Mucosa of stomach (tissue), 1 donor: ENCODE data around the gene RHOT2.

Experiments
- H3K27me3 ChIP-seq: one replicate; pipeline ENCODE4 v1.7.0; 2013; ENCODE audit warnings: mild to moderate bottlenecking, low read length; ENCODE audit not compliant: control insufficient read depth, insufficient read depth
- H3K36me3 ChIP-seq: one replicate; pipeline ENCODE4 v1.7.0; 2013; ENCODE audit warnings: low read length; ENCODE audit not compliant: control insufficient read depth, insufficient read depth
- H3K4me1 ChIP-seq: one replicate; pipeline ENCODE4 v1.7.0; 2013; ENCODE audit warnings: mild to moderate bottlenecking, low read length; ENCODE audit not compliant: control insufficient read depth, insufficient read depth
- H3K4me3 ChIP-seq: one replicate; pipeline ENCODE4 v1.7.0; 2013; ENCODE audit warnings: low read length
- H3K9ac ChIP-seq: one replicate; pipeline ENCODE4 v1.7.0; 2013; ENCODE audit warnings: mild to moderate bottlenecking, low read length, moderate library complexity
- H3K9me3 ChIP-seq: one replicate; pipeline ENCODE4 v1.7.0; 2013; ENCODE audit warnings: mild to moderate bottlenecking, low read length, moderate library complexity; ENCODE audit not compliant: control insufficient read depth
- donor health status: Pancreatic carcinoma.

Gene RHOT2

GRCh38 chr16:714558-715476, 46.9 kb downstream of the RHOT2 start, which contains the start of gene METRN:
Gene METRN, plus strand, starts transcription at chr16:715118. Its CDS starts 172 bp downstream, at chr16:715290.
- Histone ChIP-seq H3K9ac (peak within 1 kb of the TSS; percentile 3), H3K4me1 (peaks cover 31% of the 10 kb centered on the region)

GRCh38 chr16:715477-716199, 47.7 kb downstream of the RHOT2 start:
- peaks cover 37% of the 10 kb centered on the region for H3K4me1 ChIP-seq
- peak overlapping the region; percentile 3 for H3K9ac ChIP-seq
- no peaks in the 10 kb centered on the region for H3K36me3 ChIP-seq
- no peaks in the 10 kb centered on the region for H3K9me3 ChIP-seq
- no peak overlapping the region for H3K4me3 ChIP-seq
- peaks cover 34% of the 10 kb centered on the region for H3K27me3 ChIP-seq

More at GRCh38 chr16:714558-715476, 46.9 kb downstream of the RHOT2 start, which contains the start of gene METRN:
- Histone ChIP-seq H3K4me3 (no peak within 1 kb of the TSS), H3K36me3 (no peaks in the 10 kb centered on the region), H3K27me3 (peaks cover 42% of the 10 kb centered on the region), H3K9me3 (no peaks in the 10 kb centered on the region)

DNA sequence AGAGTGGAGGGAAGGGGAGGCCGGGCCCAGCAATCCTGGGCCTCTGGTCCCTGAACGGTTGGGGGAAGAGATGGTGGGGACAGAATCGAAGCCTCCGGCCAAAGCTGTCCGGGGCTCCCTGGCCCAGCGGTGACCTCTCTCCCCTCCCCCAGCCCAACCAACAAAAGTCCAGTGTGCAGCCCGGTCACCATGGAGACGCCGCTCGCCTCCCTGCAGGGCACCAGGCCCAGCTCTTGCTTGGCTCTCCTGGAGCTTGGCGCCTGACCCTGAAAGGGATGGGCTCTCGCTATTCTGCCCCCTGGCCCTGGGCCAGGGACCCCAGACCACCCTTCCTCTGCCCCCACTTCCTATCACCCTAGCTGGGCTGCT, 48.3 kb downstream of the RHOT2 start:
- no peaks in the 10 kb centered on the region for H3K9me3 ChIP-seq
- peaks cover 29% of the 10 kb centered on the region for H3K27me3 ChIP-seq
- peaks cover 37% of the 10 kb centered on the region for H3K4me1 ChIP-seq
- H3K4me3 ChIP-seq, result no peak overlapping the region
- peak overlapping the region; percentile 3 for H3K9ac ChIP-seq
- H3K36me3 ChIP-seq, result no peaks in the 10 kb centered on the region

DNA sequence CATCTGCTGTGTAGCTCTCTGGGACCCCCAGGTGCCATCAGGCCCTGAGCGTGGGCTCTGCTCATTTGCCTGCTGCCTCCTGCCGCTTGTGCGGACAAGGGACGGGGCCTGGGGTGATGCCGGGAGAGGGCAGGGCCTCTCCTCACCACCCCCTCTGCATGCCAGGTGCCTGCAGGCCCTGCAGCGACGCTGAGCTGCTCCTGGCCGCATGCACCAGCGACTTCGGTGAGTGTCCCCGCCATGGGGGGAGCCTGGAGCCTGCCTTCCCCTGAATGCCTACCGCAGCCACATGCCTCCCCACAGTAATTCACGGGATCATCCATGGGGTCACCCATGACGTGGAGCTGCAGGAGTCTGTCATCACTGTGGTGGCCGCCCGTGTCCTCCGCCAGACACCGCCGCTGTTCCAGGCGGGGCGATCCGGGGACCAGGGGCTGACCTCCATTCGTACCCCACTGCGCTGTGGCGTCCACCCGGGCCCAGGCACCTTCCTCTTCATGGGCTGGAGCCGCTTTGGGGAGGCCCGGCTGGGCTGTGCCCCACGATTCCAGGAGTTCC, 48.9 kb downstream of the RHOT2 start:
- Histone ChIP-seq H3K36me3 (no peaks in the 10 kb centered on the region), H3K4me3 (no peak overlapping the region), H3K27me3 (peaks cover 24% of the 10 kb centered on the region), H3K9ac (no peak overlapping the region), H3K4me1 (peaks cover 42% of the 10 kb centered on the region), H3K9me3 (no peaks in the 10 kb centered on the region)

DNA sequence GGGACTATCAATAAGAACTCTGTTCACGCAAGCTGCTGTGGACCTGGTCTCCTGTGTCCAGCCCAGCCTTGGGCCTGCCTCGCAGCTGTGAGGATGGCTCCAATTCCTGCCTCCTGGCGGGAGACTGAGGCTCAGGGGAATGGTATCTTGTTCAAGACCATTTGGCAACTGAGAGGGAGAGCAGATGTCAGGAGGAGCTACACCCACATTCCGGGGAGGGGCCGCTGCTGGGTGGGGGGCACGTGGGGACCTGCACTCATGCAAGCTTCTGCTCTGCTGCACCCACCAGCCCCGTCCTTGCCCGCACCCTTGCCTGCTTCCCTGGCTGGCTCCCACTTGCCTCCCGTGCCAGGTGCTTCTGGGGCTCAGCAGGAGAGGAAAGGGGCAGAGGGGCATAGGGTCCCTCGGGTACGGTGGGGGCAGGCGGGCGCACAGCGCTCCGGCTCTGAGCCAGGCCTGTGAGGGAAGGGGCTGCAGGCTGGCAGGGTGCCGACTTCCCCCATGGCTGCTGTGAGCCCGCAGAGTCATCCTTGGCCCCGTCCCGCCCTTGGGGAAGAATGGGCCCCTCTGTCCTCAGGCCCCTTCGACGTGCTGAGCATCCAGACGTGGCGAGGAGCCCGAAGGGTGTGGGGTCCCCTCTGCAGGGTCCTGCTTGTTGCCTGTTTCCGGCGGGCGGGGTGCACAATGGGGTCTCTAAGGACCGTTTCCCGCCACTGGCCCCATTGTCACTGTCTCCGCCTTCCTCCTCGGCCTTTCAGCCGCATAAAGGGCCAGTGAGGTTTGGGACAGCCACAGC, 49.7 kb downstream of the RHOT2 start:
- H3K27me3 ChIP-seq, result peaks cover 24% of the 10 kb centered on the region
- H3K9ac ChIP-seq, result no peak overlapping the region
- H3K36me3 ChIP-seq, result no peaks in the 10 kb centered on the region
- H3K9me3 ChIP-seq, result no peaks in the 10 kb centered on the region
- H3K4me1 ChIP-seq, result peaks cover 44% of the 10 kb centered on the region
- H3K4me3 ChIP-seq, result no peak overlapping the region

DNA sequence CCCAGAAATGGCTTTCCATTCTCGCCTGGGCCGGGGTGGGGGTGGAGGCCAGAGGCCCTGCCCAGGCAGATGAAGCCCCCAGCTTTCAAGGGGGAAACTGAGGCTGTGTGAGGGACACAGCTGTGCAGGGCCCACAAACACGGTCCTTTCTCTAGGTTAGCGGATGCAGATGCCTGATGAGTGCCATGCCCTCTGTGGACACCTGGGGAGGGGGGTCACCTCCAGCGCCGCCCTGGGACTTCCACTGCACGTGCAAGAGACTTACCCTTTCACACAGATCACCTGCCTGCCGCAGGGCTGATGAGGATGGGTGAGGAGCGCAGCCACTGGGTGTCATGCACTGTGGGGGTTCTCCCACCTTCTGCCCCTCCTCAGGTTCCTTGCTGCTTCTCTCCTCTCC, 50.5 kb downstream of the RHOT2 start:
- Histone ChIP-seq H3K4me1 (peaks cover 44% of the 10 kb centered on the region), H3K9ac (no peak overlapping the region), H3K27me3 (peaks cover 24% of the 10 kb centered on the region), H3K36me3 (no peaks in the 10 kb centered on the region), H3K9me3 (no peaks in the 10 kb centered on the region), H3K4me3 (no peak overlapping the region)

DNA sequence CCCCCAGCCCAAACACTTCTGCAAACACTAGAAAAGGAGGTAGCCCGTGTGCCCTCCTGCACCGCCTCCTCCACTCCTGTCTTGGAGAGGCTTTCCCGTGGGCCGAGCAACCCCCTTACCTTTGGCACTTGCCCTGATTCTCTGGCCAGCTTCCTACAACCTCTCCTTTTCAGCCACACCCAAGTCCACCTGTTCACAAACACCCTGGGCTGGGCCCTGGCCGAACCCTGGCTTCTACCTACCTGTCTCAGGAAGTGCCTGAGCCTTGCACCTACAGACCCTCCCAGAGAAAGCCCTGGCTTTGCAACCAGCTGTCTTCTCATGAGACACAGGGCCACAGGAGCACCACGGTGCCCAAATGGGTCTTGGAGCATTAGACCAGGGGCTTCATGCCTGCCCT, 51.0 kb downstream of the RHOT2 start:
- Histone ChIP-seq H3K4me3 (no peak overlapping the region), H3K27me3 (peaks cover 21% of the 10 kb centered on the region), H3K9ac (no peak overlapping the region), H3K9me3 (no peaks in the 10 kb centered on the region), H3K36me3 (no peaks in the 10 kb centered on the region), H3K4me1 (peaks cover 44% of the 10 kb centered on the region)

GRCh38 chr16:719815-720446, 52.0 kb downstream of the RHOT2 start:
- peaks cover 40% of the 10 kb centered on the region for H3K4me1 ChIP-seq
- peaks cover 16% of the 10 kb centered on the region for H3K27me3 ChIP-seq
- H3K9me3 ChIP-seq, result no peaks in the 10 kb centered on the region
- H3K36me3 ChIP-seq, result no peaks in the 10 kb centered on the region
- H3K9ac ChIP-seq, result peak overlapping the region; percentile 76
- H3K4me3 ChIP-seq, result peak overlapping the region; percentile 56

- H3K27me3 ChIP-seq, result peaks cover 22% of the 10 kb centered on the region
- H3K36me3 ChIP-seq, result no peaks in the 10 kb centered on the region
- peak overlapping the region; percentile 56 for H3K4me3 ChIP-seq
- H3K9me3 ChIP-seq, result no peaks in the 10 kb centered on the region
- peak overlapping the region; percentile 76 for H3K9ac ChIP-seq
- peaks cover 40% of the 10 kb centered on the region for H3K4me1 ChIP-seq
Measured at GRCh38 chr16:720447-720989, 52.6 kb downstream of the RHOT2 start.

GRCh38 chr16:720990-721764, 53.2 kb downstream of the RHOT2 start, which contains the start of gene ANTKMT:
Gene ANTKMT, plus strand, starts transcription at chr16:721146. Its CDS starts 129 bp downstream, at chr16:721275.
- Histone ChIP-seq H3K4me3 (peak within 1 kb of the TSS; percentile 56), H3K36me3 (no peaks in the 10 kb centered on the region), H3K9ac (peak within 1 kb of the TSS; percentile 76), H3K4me1 (peaks cover 40% of the 10 kb centered on the region), H3K9me3 (no peaks in the 10 kb centered on the region), H3K27me3 (peaks cover 22% of the 10 kb centered on the region)
